ENCODE measurements around the gene ZFP57. TPM values are rescaled to one million over a fixed set of nuclear protein-coding genes. Genes with fewer than 3 reads are reported as not detected.

The ZFP57 gene
- total and polyA plus RNA-seq, 7 donors, result 0.03 TPM; not detected in 6

DNA sequence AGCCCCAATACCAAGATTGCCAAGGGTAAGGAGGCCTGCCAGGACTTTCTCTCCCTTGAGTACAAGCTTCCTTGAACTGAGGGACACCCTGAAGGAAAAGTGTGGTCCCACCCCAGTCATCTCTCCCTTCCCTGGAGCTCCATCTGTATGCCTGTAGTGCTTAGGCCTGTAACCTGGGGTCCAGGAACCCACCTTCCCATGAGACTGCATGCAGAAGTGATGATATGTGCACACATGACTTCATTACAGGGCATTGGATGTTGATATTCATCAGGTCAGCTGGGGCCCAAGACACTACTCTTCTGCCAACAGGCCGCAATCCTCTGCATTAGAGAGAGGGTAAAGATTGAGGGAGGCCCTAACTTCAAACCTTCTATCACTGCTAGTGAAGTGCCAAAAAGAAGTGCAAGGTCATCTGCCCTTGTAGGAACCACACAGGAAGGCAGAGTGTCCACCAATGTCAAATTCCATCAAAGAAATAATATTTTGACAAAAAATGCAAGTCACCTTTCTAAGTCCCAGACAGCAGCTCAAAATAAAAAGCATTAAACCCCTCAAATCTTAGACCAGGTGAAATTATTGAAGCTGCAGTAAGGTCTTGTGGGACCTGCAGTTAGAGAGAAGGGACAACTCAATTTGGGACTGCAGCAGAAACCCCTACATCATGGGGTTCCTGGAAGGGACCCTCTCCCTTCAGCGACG, 47.4 kb upstream of the ZFP57 start:
- no peak overlapping the region for H3K27ac ChIP-seq
- no peak overlapping the region for H3K4me3 ChIP-seq
- H3K9me3 ChIP-seq, result no peaks in the 10 kb centered on the region
- no peak for DNase-seq
- TF ChIP-seq CTCF (IDR thresholded peaks at IDR 0.05) (no peak), POLR2AphosphoS5 (IDR thresholded peaks at IDR 0.05) (no peak), POLR2A (IDR thresholded peaks at IDR 0.05) (no peak), EP300 (IDR thresholded peaks at IDR 0.05) (no peak)
- 93 to 96% methylated on average over 3 of the region's 3 CpGs for WGBS, 2 donors
- peaks cover 0 to 27% (median 7%) of the 10 kb centered on the region in 4 donors for H3K36me3 ChIP-seq
- peaks cover 0 to 20% (median 8%) of the 10 kb centered on the region in 4 donors for H3K4me1 ChIP-seq
- H3K27me3 ChIP-seq, result no peaks in the 10 kb centered on the region
- intact Hi-C loops (cut with DNase I), result loop anchor here (10.0 kb wide), 1 partner anchor 596 kb away; the partner anchor contains the start of gene TRIM39

GRCh38 chr6:29727637-29728036, 46.7 kb upstream of the ZFP57 start:
- H3K27me3 ChIP-seq, result no peaks in the 10 kb centered on the region
- no peaks in the 10 kb centered on the region for H3K9me3 ChIP-seq
- intact Hi-C loops (cut with DNase I), result loop anchor here (10.0 kb wide), 1 partner anchor 597 kb away; the partner anchor contains the start of gene TRIM39
- H3K4me1 ChIP-seq, result peaks cover 0 to 20% (median 8%) of the 10 kb centered on the region in 4 donors
- 46 to 84% methylated on average over 2 of the region's 2 CpGs for WGBS, 2 donors
- TF ChIP-seq POLR2A (IDR thresholded peaks at IDR 0.05) (no peak), CTCF (IDR thresholded peaks at IDR 0.05) (no peak), EP300 (IDR thresholded peaks at IDR 0.05) (no peak), POLR2AphosphoS5 (IDR thresholded peaks at IDR 0.05) (no peak)
- DNase-seq, result no peak
- H3K4me3 ChIP-seq, result no peak overlapping the region
- no peak overlapping the region for H3K27ac ChIP-seq
- peaks cover 0 to 27% (median 7%) of the 10 kb centered on the region in 4 donors for H3K36me3 ChIP-seq

DNA sequence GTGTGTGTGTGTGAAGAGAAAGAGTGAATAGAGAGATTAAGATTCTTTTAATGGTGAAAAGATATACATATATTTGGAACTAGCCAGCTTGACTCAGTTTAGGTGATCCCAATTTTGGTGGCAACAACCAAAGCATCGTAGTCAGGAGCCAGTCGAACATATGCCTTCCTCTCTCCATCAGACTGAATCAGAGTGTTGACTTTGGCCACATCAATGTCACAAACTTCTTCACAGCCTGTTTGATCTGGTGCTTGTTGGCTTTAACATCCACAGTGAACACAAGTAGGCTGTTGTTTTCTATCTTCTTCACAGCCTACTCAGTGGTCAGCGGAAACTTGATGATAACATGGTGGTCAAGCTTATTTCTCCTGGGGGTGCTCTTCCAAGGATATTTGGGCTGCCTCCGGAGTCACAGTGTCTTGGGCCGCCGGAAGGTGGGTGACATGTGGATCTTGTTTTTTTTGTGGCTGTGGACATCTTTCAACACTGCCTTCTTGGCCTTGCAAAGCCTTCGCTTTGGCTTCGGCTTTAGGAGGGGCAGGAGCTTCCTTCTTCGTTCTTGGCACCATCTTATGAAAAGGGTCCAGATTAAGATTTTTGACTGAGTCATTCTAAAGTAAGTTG, 45.7 kb upstream of the ZFP57 start:
- intact Hi-C loops (cut with DNase I), result loop anchor here (10.0 kb wide), 1 partner anchor 598 kb away; the partner anchor contains the start of gene TRIM39

GRCh38 chr6:29726001-29726400, 45.0 kb upstream of the ZFP57 start:
- no peaks in the 10 kb centered on the region for H3K27me3 ChIP-seq
- H3K4me3 ChIP-seq, result no peak overlapping the region
- no peaks in the 10 kb centered on the region for H3K9me3 ChIP-seq
- TF ChIP-seq CTCF (IDR thresholded peaks at IDR 0.05) (no peak), POLR2A (IDR thresholded peaks at IDR 0.05) (no peak), EP300 (IDR thresholded peaks at IDR 0.05) (no peak), POLR2AphosphoS5 (IDR thresholded peaks at IDR 0.05) (no peak)
- peaks cover 0 to 27% (median 7%) of the 10 kb centered on the region in 4 donors for H3K36me3 ChIP-seq
- DNase-seq, result no peak
- no peak overlapping the region for H3K27ac ChIP-seq
- peaks cover 0 to 20% (median 8%) of the 10 kb centered on the region in 4 donors for H3K4me1 ChIP-seq
- intact Hi-C loops (cut with DNase I), result loop anchor here (10.0 kb wide), 1 partner anchor 599 kb away; the partner anchor contains the start of gene TRIM39
- 76% methylated on average over 1 of the region's 1 CpG for WGBS, 2 donors

More for the DNA sequence above, 45.7 kb upstream of the ZFP57 start:
- peaks cover 0 to 20% (median 8%) of the 10 kb centered on the region in 4 donors for H3K4me1 ChIP-seq
- no peaks in the 10 kb centered on the region for H3K27me3 ChIP-seq
- TF ChIP-seq POLR2AphosphoS5 (IDR thresholded peaks at IDR 0.05), result no peak
- TF ChIP-seq EP300 (IDR thresholded peaks at IDR 0.05), result no peak
- no peak for TF ChIP-seq CTCF (IDR thresholded peaks at IDR 0.05)
- no peak for TF ChIP-seq POLR2A (IDR thresholded peaks at IDR 0.05)
- DNase-seq, result no peak
- no peak overlapping the region for H3K4me3 ChIP-seq
- peaks cover 0 to 27% (median 7%) of the 10 kb centered on the region in 4 donors for H3K36me3 ChIP-seq
- no peaks in the 10 kb centered on the region for H3K9me3 ChIP-seq
- WGBS, 2 donors, result 91 to 95% methylated on average over 9 of the region's 9 CpGs
- H3K27ac ChIP-seq, result no peak overlapping the region
